SIG-M5 treated with dmso at 0.1 percent for 504 hours (cell line): ENCODE measurements around the gene PTCD1.

ENCODE experiments used
- DNase-seq: peaks from one replicate; lab custom pipeline; 2025; ENCODE audit not compliant: unreplicated experiment; lab: John Stamatoyannopoulos, UW

PTCD1 gene

DNA sequence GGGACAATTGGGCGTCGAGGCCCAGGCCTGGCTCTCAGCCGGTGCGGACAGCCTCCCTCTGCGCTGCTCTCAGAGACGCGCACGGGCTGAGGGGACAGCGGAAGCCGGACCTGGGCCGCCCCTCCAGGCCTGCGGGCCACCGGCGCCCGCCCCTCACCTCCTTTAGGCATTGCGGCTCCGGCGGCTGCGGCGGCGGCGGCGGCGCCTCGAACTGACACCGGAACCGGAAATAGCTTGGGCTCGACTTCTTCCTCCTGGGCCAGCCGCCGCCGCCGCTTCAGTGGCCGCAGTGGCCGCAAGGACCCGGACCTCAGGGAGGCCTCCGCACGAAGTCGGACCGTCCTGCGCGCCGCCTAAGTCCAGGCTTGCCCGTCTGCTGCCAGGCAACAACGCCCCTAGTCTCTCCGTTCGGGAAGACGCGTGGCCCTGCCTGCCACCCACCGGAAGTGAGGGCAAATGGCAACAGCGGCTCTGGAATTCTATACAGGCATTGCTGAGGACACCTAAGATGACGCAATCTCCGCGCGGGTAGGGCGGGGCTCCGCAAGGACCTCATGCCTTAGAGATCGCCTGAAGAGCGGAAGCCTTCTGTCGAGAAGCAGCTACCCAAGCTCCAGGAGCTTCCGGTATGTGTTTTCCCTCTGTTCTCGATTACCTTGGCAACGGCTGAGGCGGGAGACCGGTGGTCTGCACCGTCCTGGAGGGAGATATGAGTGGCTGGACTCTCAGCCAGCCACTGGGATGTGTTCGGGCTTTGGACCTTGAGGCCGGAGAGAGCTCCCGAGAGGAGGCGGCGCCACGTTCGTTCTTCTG, 30.0 kb downstream of the PTCD1 start, which contains the start of the genes BUD31 and PDAP1:
Gene BUD31 (plus strand): TSS at position 591 of the 813 bp plus-strand sequence. CDS start 2,124 bp downstream, outside the sequence.
Gene PDAP1 (minus strand): TSS at position 219 of the 813 bp plus-strand sequence. CDS start 49 bp downstream, at position 170.
- DNase-seq: peak; percentile 89

- peak; percentile 31 for DNase-seq
Measured at GRCh38 chr7:99407872-99408378, 30.7 kb downstream of the PTCD1 start.

- no peak for DNase-seq
Measured at GRCh38 chr7:99406557-99406956, 32.0 kb downstream of the PTCD1 start.

- no peak for DNase-seq
Measured at GRCh38 chr7:99404977-99405320, 33.6 kb downstream of the PTCD1 start.

DNA sequence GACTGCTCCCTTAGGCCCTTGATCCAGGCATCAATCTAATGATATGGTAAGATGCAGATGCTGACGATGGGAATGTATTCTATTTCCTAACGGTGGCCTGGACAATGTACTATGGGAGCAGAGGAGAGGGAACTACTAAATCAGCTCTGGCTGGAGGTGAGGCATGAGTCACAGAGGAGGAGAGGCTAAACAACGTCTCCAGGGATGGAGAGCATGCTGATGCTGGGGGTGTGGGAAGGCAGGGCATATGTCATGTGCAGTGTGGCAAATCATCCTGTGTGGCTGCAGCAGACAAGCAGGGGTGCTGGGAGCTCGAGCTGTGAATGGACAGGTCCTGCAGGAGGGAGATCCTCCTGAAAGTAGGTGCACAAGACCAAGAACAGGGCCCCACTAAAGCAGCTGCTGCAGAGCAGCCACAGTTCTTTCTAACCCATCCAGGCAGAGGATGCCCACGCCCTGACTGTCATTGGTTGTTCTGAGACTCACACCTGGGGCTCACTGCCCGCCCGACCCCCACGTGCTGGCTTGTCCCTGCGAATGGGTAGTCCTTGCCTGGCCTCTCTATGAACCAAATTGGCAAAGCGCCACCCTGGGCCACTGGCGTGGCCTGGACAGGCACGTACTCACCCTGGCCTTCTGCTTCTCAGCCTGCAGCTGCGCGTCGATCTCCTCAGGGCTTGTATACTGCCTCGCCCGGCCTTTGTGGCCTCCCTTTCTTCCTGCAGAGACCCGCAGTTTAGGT, 34.2 kb downstream of the PTCD1 start:
- DNase-seq: no peak

DNA sequence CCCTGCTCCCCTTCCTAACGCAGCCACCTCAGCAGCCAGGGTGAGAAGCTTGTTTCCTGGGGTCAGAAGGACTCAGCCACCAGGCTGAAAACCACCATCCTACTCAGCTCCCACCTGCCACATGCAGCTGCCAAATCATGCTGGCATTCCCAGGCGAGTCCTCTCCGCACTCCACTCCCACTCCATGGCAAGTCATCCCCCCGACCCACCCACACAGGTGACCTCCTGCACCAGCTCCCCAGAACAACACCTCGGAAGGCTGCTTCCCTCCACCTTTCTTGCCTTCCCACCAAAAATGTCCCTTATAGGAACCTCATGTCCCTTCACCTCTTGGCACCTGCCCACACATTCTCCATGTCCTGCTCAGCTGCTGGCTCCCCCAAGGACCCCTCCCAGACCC, 34.8 kb downstream of the PTCD1 start:
- DNase-seq: no peak

GRCh38 chr7:99402854-99403253, 35.7 kb downstream of the PTCD1 start:
- DNase-seq: no peak

- DNase-seq: no peak
Measured at GRCh38 chr7:99399597-99399996, 39.0 kb downstream of the PTCD1 start.

GRCh38 chr7:99398891-99399445, 39.6 kb downstream of the PTCD1 start:
- no peak for DNase-seq

- no peak for DNase-seq
Measured at GRCh38 chr7:99397297-99397983, 41.2 kb downstream of the PTCD1 start.

DNA sequence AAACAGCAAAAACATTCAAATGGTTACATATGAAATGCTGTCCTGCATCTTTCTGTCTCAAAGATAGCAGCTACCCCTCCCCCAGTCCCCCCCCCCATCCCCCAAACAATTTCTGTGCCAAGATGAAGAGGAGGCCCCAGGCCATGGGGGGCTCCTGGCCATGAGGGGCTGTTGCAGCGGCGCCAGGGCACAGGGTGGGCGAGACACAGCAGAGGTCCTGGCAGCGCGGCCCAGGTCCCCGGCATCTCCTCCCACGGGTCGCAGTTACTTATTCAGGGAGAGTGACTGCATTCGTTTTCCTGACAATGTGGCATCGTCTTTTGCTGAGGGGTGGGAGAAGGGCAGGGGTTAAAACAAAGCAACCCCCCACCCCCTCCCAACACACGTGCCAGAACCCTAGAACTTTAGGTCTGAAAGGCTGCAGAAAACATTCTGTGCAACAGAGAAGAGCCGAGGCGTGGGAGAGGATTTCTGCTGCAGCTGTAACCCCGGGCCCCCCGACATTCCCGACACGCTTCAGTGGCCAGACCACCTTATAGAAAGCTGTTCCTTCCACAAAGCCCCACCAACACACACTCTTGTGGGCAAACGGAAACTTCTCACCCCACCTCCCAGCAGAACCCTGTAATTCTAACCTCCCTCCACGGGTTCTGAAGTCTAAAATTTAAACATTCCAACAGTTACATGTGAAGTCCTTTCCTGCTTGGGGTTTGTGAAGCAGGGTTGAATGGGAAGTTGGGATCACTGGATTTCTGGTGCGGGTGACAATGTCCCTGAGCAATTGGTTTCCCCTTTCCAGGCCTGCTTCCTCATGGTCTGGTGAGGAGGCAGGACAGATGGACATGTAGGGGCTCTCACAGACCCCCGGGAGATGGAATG, 41.9 kb downstream of the PTCD1 start:
- DNase-seq: no peak

- DNase-seq: no peak
Measured at GRCh38 chr7:99395616-99396327, 42.8 kb downstream of the PTCD1 start.

DNA sequence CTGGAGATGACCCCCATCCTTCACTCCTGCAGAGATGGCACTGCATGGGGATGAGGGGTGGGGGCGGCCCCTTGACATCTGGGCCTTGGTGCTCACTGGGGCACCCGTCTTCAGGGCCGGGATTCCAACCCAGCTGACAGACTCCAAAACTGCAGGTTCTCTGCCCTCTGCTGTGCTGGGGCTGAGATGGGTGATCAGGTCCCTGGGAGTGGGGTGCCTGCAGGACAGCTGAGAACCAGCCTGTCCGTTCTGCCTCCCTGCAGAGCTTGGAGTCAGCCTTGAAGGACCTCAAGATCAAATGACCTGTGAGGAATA, 44.5 kb downstream of the PTCD1 start:
- no peak for DNase-seq

DNA sequence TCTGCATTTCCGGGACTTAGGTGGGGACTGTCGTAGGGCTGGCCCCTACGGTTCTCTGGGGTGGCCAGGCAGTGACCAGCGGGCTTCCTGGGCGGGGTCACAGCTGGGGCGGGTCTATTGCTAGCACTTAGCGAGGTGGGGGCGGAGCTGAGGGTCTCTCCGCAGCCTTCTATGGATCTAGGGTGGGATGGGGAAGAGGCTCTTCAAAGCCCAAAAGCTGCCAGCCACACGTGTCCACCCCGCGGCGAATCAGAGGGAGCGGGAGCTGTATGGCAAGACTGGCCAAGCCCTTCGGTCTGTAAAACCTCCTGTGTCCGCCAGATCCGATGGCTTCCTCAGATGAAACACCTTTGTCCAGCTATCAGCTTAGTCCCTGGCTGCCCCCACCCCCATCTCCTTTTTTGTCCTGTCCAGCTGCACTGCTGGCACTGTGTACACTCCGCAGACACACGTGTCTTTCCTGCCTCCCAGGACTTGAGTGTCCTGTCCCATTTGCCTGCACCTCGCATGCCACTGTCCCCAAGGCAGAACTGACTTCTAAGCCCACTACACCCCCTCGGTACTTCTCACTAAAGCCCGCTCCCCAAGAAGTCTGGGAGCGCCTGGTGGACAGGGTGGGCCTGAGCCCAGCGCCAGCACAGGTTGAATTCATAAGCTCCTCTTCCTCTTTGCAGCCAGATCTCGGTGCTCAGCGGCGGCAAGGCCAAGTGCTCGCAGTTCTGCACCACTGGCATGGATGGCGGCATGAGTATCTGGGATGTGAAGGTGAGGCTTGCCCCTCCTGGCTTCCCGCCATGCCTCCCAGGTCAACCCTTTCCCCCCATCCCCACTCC, 45.0 kb downstream of the PTCD1 start:
- DNase-seq: no peak

DNA sequence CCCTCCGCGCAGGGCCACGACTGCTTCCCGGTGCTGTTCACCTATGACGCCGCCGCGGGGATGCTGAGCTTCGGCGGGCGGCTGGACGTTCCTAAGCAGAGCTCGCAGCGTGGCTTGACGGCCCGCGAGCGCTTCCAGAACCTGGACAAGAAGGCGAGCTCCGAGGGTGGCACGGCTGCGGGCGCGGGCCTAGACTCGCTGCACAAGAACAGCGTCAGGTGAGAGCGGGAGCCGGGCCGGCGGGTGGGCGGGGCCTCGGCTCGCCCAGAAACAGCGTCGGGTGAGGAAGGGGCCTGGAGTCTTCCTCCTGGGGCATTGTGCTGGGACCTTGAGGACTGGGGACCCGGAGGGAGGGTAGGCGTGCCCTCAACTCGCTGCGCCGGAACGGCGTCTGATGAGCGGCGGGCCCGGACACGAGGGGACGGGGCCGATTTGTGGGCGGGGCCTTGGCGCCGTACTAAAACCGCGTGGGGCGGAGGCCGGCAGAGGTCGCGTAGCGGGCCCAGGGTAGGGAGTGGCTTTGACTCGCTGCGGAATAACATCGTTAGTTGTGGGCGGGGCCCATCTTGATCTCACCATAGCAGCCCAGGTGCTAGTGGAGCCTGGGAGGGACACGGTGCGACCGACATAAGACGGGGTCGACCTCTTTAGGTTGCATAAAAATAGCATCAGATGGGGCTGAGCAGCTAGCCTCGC, 45.8 kb downstream of the PTCD1 start:
- no peak for DNase-seq

DNA sequence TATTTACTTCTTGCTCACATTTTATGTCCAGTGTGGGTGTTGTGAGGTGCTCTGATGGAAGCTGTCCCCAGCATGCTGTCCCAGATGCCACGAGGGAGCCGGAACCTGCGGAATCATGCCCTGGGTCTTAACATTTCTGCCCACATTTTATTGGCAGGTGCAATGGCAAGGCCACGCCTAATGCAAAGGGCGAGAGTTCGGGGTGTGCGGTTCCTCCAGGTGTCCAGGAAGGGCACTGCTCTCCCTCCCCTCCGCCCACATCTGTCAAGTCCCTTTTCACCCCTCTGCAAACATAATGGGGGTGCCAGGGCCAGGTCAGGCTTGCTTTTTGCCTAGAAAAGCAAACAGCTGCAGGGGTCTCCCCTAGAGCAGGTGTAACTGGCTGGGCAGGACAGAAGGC, 46.6 kb downstream of the PTCD1 start:
- no peak for DNase-seq

DNA sequence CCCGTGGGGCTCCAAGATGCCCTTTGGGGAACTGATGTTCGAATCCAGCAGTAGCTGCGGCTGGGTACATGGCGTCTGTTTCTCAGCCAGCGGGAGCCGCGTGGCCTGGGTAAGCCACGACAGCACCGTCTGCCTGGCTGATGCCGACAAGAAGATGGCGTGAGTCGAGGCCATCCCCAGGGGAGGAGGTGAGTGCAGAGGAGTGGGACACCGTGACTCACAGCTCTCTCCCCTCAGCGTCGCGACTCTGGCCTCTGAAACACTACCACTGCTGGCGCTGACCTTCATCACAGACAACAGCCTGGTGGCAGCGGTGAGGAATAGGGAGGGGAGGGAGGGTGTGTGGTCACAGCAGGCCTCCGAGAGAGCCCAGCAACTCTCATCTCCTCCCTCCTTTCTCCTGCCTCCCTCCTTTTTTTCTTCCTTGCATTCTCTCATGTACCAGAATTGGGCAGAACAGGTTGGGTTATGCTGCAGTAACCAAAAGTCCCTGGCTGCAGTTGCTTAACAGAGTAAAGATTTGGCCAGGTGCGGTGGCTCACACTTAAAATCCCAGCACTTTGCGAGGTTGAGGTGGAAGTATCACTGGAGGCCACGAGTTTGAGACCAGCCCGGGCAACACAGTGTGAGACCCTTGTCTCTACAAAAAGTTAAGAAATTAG, 47.5 kb downstream of the PTCD1 start:
- DNase-seq: no peak

- DNase-seq: no peak
Measured at GRCh38 chr7:99389772-99390171, 48.8 kb downstream of the PTCD1 start.
